Kidney (tissue), 14 donors: ENCODE data around the gene CRKL. TPM values are rescaled to one million over a fixed set of nuclear protein-coding genes. Genes with fewer than 3 reads are reported as not detected.

Experiments used
- DNase-seq, 5 donors: peaks; one replicate each; pipeline ENCODE4 v3.0.0-alpha.2; 2013 to 2020
- FAIRE-seq: peaks from 2 replicates; lab custom pipeline; 2012; peaks lifted over from hg19 to GRCh38; lab: Jason Lieb, UNC
- H3K27ac ChIP-seq, 2 donors: one replicate each; pipeline ENCODE4 v1.7.0; 2013; ENCODE audit warnings: low read depth in 2 of 2, low read length in 2 of 2, inconsistent platforms in 1 of 2
- H3K27me3 ChIP-seq: one replicate; pipeline ENCODE4 v1.7.1; 2013; ENCODE audit warnings: low read length, inconsistent platforms; ENCODE audit not compliant: control insufficient read depth, insufficient read depth
- H3K36me3 ChIP-seq, 3 donors: one replicate each; pipeline versions ENCODE4 v1.7.0 to v1.7.1; 2013; ENCODE audit warnings: low read length in 3 of 3, control low read depth in 1 of 3, inconsistent platforms in 1 of 3; ENCODE audit not compliant: insufficient read depth in 3 of 3, control insufficient read depth in 2 of 3
- H3K4me1 ChIP-seq, 3 donors: one replicate each; pipeline versions ENCODE4 v1.7.0 to v1.7.1; 2013; ENCODE audit warnings: low read length in 3 of 3, inconsistent platforms in 1 of 3, low read depth in 1 of 3; ENCODE audit not compliant: control insufficient read depth in 2 of 3, insufficient read depth in 2 of 3
- H3K4me3 ChIP-seq, 3 donors: one replicate each; pipeline versions ENCODE4 v1.7.0 to v1.8.1; 2013; ENCODE audit warnings: low read length in 3 of 3, control low read depth in 1 of 3, inconsistent platforms in 1 of 3
- H3K9ac ChIP-seq, 3 donors: one replicate each; pipeline versions ENCODE4 v1.7.0 to v1.7.1; 2013; ENCODE audit warnings: low read length in 3 of 3, control low read depth in 1 of 3, inconsistent platforms in 1 of 3
- H3K9me3 ChIP-seq, 3 donors: one replicate each; pipeline versions ENCODE4 v1.7.0 to v1.7.1; 2013; ENCODE audit warnings: low read length in 3 of 3, control low read depth in 1 of 3, inconsistent platforms in 1 of 3; ENCODE audit not compliant: control insufficient read depth in 2 of 3, insufficient read depth in 1 of 3
- intact Hi-C: fragments of 100-400 bp; cut with DNase I; formaldehyde crosslinking; loops from one replicate; pipeline ENCODE4 v1.11.1; 2022
- polyA plus RNA-seq: library from polyadenylated mRNA; stranded (reverse); fragments of 350-450 nt; fragmentation: Illumina TruSeq; extraction: RNeasy Lipid Tissue Mini Kit (QIAGEN cat#74804); gene quantifications from one replicate; pipeline ENCODE4 v1.2.3, GENCODE V29; 2014; ENCODE audit warnings: low read depth, low replicate concordance; ENCODE audit not compliant: insufficient read depth
- total RNA-seq: library from RNA; stranded (reverse); fragmentation: NEBNext Ultra II Directional; extraction: Animal tissue kit (Norgen Biotek cat#: 25700); gene quantifications from one replicate; pipeline ENCODE4 v1.2.1, GENCODE V29; 2021
- TF ChIP-seq, protein P1 (sequence below): IDR thresholded peaks from 3 replicates; pipeline ENCODE4 v1.5.1; 2012; ENCODE audit warnings: mild to moderate bottlenecking, moderate library complexity, borderline replicate concordance; ENCODE audit not compliant: insufficient read depth; ENCODE audit errors: extremely low read depth
- donor health status: control.
- donor health status: control.
- donor health status: control.
- donor health status: control.
- donor health status: control.
- donor health status: DM: yes; HTN: yes; CAD: no.
- donor health status: Normal renal cell carcinoma (clear cell type).

Gene CRKL
- total and polyA plus RNA-seq, 2 donors from 2014 or later: 11.9 to 44.7 TPM

DNA sequence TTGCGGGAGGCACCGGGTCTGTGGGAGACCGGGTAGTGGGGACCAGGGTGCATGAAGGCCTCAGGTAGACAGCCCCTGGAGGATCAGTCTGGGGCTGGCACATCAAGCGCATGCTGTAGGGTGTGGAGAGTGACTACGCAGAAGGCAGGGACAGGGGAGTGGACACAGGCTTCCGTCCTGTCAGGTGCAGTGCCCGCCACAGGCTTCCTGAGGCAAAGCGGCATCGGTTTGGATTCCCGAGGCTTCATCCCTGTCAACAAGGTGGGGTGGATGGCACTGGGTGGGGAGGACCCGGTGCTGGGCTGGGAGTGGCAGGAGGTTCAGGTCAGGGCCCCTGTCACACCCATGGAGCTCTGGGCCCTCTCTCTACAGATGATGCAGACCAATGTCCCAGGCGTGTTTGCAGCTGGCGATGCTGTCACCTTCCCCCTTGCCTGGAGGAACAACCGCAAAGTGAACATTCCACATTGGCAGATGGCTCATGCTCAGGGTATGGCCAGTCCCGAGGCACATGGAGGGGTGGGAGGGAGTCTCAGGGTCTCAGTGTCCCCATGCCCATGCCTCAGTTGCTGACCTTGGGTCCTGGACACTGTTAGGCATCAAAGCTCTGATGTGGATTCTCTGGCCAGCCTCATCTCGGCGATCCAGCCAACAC is 60.4 kb downstream of the CRKL start:
- TF ChIP-seq, protein P1, sequence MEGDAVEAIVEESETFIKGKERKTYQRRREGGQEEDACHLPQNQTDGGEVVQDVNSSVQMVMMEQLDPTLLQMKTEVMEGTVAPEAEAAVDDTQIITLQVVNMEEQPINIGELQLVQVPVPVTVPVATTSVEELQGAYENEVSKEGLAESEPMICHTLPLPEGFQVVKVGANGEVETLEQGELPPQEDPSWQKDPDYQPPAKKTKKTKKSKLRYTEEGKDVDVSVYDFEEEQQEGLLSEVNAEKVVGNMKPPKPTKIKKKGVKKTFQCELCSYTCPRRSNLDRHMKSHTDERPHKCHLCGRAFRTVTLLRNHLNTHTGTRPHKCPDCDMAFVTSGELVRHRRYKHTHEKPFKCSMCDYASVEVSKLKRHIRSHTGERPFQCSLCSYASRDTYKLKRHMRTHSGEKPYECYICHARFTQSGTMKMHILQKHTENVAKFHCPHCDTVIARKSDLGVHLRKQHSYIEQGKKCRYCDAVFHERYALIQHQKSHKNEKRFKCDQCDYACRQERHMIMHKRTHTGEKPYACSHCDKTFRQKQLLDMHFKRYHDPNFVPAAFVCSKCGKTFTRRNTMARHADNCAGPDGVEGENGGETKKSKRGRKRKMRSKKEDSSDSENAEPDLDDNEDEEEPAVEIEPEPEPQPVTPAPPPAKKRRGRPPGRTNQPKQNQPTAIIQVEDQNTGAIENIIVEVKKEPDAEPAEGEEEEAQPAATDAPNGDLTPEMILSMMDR: no peak
- Histone ChIP-seq H3K36me3 (no peaks in the 10 kb centered on the region), H3K9ac (no peak overlapping the region), H3K27me3 (no peaks in the 10 kb centered on the region), H3K9me3 (no peaks in the 10 kb centered on the region), H3K4me3 (no peak overlapping the region), H3K4me1 (peaks cover 0 to 22% (median 21%) of the 10 kb centered on the region in 3 donors), H3K27ac (no peak overlapping the region)
- no peak for FAIRE-seq
- peak in 1 of 5 donors; percentile 66 for DNase-seq
- intact Hi-C loops: no loop called here

GRCh38 chr22:20978419-20978818 is 61.2 kb downstream of the CRKL start:
- Histone ChIP-seq H3K9me3 (no peaks in the 10 kb centered on the region), H3K4me3 (no peak overlapping the region), H3K36me3 (no peaks in the 10 kb centered on the region), H3K9ac (no peak overlapping the region), H3K27me3 (no peaks in the 10 kb centered on the region), H3K4me1 (peaks cover 0 to 29% (median 27%) of the 10 kb centered on the region in 3 donors), H3K27ac (no peak overlapping the region)
- intact Hi-C loops: no loop called here
- no peak for FAIRE-seq
- TF ChIP-seq, protein P1: no peak
- DNase-seq: no peak

GRCh38 chr22:20979243-20979809 is 62.1 kb downstream of the CRKL start:
- H3K36me3 ChIP-seq: peaks cover 0 to 3% (median 0%) of the 10 kb centered on the region in 3 donors
- H3K27me3 ChIP-seq: no peaks in the 10 kb centered on the region
- H3K4me3 ChIP-seq: peak overlapping the region in 2 of 3 donors; percentile 33 to 48
- H3K9ac ChIP-seq: peak overlapping the region in 1 of 3 donors; percentile 73
- FAIRE-seq (no peak), DNase-seq (peak; percentile 89 to 94 (median 91))
- TF ChIP-seq, protein P1: no peak
- H3K27ac ChIP-seq: no peak overlapping the region
- intact Hi-C loops: no loop called here
- peaks cover 0 to 29% (median 27%) of the 10 kb centered on the region in 3 donors for H3K4me1 ChIP-seq
- H3K9me3 ChIP-seq: no peaks in the 10 kb centered on the region
